ENCODE results near the gene MIDN. TPM values are rescaled to one million over a fixed set of nuclear protein-coding genes. Genes with fewer than 3 reads are reported as not detected.

MIDN gene
- total RNA-seq, 1 experiment from 2014 or later: 9.1 TPM

DNA sequence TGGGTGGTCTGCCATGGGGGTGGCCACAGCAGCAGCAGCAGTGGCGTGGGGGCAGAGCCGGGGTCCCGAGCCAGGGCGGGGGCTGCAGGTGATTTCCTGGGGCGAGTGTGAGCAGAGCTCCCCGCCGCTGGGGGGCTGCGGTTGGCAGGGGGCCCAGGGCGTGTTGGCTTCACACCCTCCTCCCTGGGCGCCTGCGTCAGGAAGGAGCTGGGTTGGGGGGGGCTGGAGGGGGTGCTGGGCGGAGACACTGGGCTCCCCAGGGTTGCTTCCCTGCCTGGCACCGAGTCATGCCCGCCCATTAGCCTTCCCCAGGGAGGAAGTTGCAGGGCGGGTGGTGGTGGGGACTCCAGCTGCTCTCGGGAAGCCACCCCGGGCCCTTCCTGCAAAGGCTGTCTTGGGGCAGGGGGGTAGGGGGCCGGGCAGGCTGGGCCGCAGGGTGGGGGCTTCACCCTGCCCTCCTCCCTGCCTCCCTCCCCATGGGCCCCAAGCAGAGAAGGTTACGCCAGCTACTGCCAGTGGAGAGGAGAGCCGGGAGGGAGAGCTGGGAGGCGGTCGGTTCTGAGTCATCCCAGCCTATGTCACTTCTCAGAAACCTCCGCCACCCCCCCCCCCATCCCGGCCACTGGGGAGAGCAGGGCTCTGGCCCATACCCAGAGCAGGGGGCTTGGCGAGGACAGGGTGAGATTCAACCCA is 4.6 kb downstream of the MIDN start:
- H3K4me3 ChIP-seq: peak overlapping the region; percentile 78
- peak; percentile 80 to 84 for DNase-seq
- peaks cover 44% of the 10 kb centered on the region for H3K36me3 ChIP-seq

GRCh38 chr19:1253514-1254080 is 5.2 kb downstream of the MIDN start:
- Histone ChIP-seq H3K4me1 (peaks cover 13% of the 10 kb centered on the region), H3K27me3 (no peaks in the 10 kb centered on the region), H3K9me3 (replicated peaks) (no peaks in the 10 kb centered on the region), H3K27ac (peak overlapping the region; percentile 19; the same call in 1 of the 2 replicates), H3K36me3 (peaks cover 44% of the 10 kb centered on the region), H3K4me3 (no peak overlapping the region)
- DNase-seq: no peak

More for the DNA sequence above, 4.6 kb downstream of the MIDN start:
- peak overlapping the region; percentile 58; the same call in 1 of the 2 replicates for H3K27ac ChIP-seq
- H3K9me3 ChIP-seq (replicated peaks): no peaks in the 10 kb centered on the region
- H3K27me3 ChIP-seq: no peaks in the 10 kb centered on the region
- peaks cover 16% of the 10 kb centered on the region for H3K4me1 ChIP-seq

DNA sequence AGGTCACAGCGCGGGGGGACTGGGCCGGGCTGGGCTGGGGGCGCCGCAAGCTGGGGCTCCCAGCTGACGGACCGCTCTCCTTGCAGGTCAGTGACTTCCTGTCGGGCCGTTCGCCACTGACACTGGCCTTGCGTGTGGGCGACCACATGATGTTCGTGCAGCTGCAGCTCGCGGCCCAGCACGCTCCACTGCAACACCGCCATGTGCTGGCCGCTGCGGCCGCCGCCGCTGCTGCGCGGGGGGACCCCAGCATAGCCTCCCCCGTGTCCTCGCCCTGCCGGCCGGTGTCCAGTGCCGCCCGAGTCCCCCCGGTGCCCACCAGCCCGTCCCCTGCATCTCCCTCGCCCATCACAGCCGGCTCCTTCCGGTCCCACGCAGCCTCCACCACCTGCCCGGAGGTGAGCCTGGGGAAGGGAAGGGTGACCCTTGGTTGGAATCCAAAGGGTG is 5.7 kb downstream of the MIDN start:
- peaks cover 13% of the 10 kb centered on the region for H3K4me1 ChIP-seq
- peaks cover 44% of the 10 kb centered on the region for H3K36me3 ChIP-seq
- H3K9me3 ChIP-seq (replicated peaks): no peaks in the 10 kb centered on the region
- no peaks in the 10 kb centered on the region for H3K27me3 ChIP-seq
- H3K27ac ChIP-seq: no peak overlapping the region
- DNase-seq: no peak
- H3K4me3 ChIP-seq: no peak overlapping the region

DNA sequence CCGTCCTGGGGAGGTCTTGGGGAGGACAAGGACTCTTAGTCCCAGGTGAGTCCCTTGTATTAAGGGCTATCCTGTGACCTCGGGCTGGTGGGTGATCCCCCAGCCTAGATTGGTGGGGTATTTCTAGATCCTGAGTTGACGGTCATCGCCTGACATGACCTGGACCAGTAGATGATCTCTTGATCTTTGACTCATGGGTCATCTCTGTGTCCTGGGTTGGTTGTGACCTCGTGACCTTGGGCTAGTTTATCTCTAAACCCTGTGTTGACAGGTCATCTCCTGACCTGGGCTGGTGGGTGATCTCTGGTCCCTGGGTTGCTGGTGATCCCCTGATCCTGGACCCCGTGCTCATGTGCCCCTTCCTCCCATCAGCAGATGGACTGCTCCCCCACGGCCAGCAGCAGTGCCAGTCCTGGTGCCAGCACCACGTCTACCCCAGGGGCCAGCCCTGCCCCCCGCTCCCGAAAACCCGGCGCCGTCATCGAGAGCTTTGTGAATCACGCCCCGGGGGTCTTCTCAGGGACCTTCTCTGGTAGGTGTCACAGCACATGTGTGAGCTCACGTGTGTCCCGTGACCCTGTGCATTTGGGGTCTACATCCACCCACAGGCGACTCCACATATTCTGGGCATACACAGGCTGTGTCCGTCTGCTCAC is 6.3 kb downstream of the MIDN start:
- Histone ChIP-seq H3K27me3 (no peaks in the 10 kb centered on the region), H3K9me3 (replicated peaks) (no peaks in the 10 kb centered on the region), H3K4me1 (peaks cover 13% of the 10 kb centered on the region), H3K36me3 (peaks cover 44% of the 10 kb centered on the region), H3K4me3 (no peak overlapping the region), H3K27ac (no peak overlapping the region)
- DNase-seq: no peak

GRCh38 chr19:1255186-1256161 is 7.1 kb downstream of the MIDN start:
- no peak for DNase-seq
- Histone ChIP-seq H3K27ac (no peak overlapping the region), H3K36me3 (peaks cover 41% of the 10 kb centered on the region), H3K9me3 (replicated peaks) (no peaks in the 10 kb centered on the region), H3K27me3 (no peaks in the 10 kb centered on the region), H3K4me1 (peaks cover 16% of the 10 kb centered on the region), H3K4me3 (no peak overlapping the region)

GRCh38 chr19:1256646-1257474 is 8.5 kb downstream of the MIDN start:
- Histone ChIP-seq H3K4me1 (peaks cover 11% of the 10 kb centered on the region), H3K27me3 (no peaks in the 10 kb centered on the region), H3K9me3 (replicated peaks) (no peaks in the 10 kb centered on the region), H3K36me3 (peaks cover 30% of the 10 kb centered on the region), H3K4me3 (no peak overlapping the region), H3K27ac (no peak overlapping the region)
- DNase-seq: no peak

GRCh38 chr19:1257475-1258162 is 9.2 kb downstream of the MIDN start:
- no peak for DNase-seq
- H3K36me3 ChIP-seq: peaks cover 29% of the 10 kb centered on the region
- H3K4me1 ChIP-seq: peaks cover 15% of the 10 kb centered on the region; the same call in 1 of the 2 replicates
- H3K4me3 ChIP-seq: no peak overlapping the region
- no peak overlapping the region for H3K27ac ChIP-seq
- no peaks in the 10 kb centered on the region for H3K9me3 ChIP-seq (replicated peaks)
- H3K27me3 ChIP-seq: no peaks in the 10 kb centered on the region

- no peaks in the 10 kb centered on the region for H3K9me3 ChIP-seq (replicated peaks)
- H3K4me1 ChIP-seq: peaks cover 20% of the 10 kb centered on the region; the same call in 1 of the 2 replicates
- no peaks in the 10 kb centered on the region for H3K27me3 ChIP-seq
- H3K4me3 ChIP-seq: no peak overlapping the region
- H3K36me3 ChIP-seq: peaks cover 29% of the 10 kb centered on the region
- H3K27ac ChIP-seq: no peak overlapping the region
- no peak for DNase-seq
These were observed 9.7 kb downstream of the MIDN start for GRCh38 chr19:1258163-1258492.

DNA sequence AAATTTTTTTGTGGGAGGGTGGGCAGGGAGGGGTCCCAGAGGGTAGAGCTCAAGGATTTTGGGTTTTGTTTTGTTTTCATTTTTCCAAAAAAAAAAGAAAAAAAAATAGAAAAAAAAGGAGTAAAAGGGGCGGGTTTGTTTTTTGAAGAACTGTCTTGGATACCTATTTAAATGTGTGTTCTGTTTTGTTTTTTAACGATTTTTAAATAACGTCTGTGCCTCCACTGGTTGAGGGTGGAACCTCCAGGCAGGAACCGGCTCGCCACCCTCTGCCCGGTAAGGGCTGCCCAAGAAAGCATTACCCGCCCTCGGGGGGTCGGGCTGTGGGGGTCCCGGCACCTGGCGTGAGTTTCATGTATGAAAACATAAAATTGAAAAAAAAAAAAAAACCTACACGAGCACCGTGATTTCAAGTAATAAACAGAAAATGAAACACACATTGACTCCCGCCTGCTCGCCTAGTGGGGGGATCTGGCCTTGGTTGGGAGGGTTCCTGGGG is 10.4 kb downstream of the MIDN start:
- Histone ChIP-seq H3K4me3 (no peak overlapping the region), H3K36me3 (peaks cover 26% of the 10 kb centered on the region), H3K4me1 (peaks cover 20% of the 10 kb centered on the region; the same call in 1 of the 2 replicates), H3K9me3 (replicated peaks) (no peaks in the 10 kb centered on the region), H3K27ac (no peak overlapping the region), H3K27me3 (no peaks in the 10 kb centered on the region)
- DNase-seq: no peak

- H3K4me1 ChIP-seq: peaks cover 19% of the 10 kb centered on the region; the same call in 1 of the 2 replicates
- no peak overlapping the region for H3K27ac ChIP-seq
- DNase-seq: no peak
- no peaks in the 10 kb centered on the region for H3K27me3 ChIP-seq
- no peaks in the 10 kb centered on the region for H3K9me3 ChIP-seq (replicated peaks)
- H3K4me3 ChIP-seq: no peak overlapping the region
- H3K36me3 ChIP-seq: peaks cover 22% of the 10 kb centered on the region
These were observed 11.0 kb downstream of the MIDN start for GRCh38 chr19:1259206-1259875.

DNA sequence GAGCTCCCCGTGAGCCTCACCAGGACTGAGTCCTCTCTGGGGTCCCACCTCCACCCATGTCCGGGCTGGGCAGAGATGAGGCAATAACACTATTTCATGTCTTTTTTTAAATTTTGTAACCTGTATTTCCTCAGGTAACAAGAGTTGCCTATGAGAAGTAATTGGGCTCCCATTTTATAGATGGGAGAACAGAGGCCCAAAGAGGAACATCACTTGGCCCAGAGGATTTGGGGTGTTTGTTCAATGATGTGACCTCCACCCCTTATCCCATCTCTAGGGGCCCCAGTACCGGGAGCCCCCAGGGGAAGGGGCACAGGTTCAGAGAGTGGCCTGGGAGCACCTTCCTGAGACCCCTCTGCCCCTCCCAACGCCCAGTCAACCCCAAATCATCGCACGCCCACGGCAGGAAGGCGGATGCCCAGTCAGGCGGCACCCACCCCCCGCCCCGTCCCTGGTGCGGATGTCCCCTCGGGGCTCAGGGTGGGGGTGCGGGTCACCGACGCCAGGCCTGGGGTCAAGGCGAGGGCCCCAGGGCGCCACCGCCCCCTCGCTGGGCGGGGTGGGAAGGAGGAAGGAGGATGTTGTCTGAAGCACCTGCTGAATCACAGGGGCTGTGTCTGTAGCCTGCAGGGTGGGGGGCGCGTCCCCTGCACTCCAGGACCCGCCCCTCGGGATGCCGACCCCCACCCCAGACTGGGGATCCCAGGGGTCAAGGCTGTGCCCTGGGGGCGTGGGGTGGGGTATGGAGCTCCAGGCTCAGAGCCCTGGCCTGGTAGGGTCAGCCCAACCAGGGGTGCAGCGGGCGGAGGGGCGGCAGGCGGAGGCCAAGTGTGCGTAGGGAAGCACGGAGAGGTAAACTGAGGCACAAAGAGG is 11.7 kb downstream of the MIDN start:
- no peak overlapping the region for H3K27ac ChIP-seq
- H3K36me3 ChIP-seq: peaks cover 14% of the 10 kb centered on the region
- peaks cover 27% of the 10 kb centered on the region for H3K4me1 ChIP-seq
- peak overlapping the region; percentile 62 for H3K4me3 ChIP-seq
- no peaks in the 10 kb centered on the region for H3K9me3 ChIP-seq (replicated peaks)
- no peak for DNase-seq
- H3K27me3 ChIP-seq: no peaks in the 10 kb centered on the region
